ENCODE measurements around the gene SHANK3.
A peak's percentile ranks its signal among the peaks of the same experiment; 100 is the strongest.
"Not testable (repeated sequence)": the region's sequence is repeated elsewhere in the genome, so short reads cannot be mapped to it uniquely, and the experiment has no call there.

Gene SHANK3

DNA sequence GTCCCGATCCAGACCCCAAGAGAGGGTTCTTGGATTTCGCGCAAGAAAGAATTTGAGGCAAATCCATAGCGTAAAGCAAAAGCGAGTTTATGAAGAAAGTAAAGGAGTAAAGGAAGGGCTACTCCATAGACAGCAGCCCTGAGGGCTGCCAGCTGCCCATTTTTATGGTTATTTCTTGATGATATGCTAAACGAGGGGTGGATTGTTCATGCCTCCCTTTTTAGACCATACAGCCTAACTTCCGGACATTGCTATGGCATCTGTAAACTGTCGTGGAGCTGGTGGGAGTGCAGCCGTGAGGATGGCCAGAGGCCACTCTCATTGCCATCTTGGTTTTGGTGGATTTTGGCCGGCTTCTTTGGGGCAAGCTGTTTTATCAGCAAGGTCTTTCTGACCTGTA, 19.4 kb upstream of the SHANK3 start:
- DNase-seq (ENCODE audit: low read depth in 3 of 3) = no peak

DNA sequence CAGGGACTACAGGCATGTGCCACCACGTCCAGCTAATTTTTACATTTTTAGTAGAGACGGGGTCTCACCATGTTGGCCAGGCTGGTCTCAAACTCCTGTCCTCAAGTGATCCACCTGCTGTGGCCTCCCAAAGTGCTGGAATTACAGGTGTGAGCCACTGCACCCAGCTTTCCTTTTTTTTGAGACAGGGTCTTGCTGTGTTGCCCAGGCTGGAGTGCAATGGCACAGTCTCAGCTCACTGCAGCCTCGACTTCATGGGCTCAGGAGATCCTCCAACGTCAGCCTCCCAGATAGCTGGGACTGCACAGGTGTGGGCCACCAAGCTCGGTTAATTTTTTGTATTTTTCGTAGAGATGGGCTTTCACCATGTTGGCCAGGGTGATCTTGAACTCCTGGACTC, 18.0 kb upstream of the SHANK3 start:
- not testable (repeated sequence) for DNase-seq (ENCODE audit: low read depth in 3 of 3)

- DNase-seq (ENCODE audit: low read depth in 3 of 3) = no peak
Observed at GRCh38 chr22:50656122-50657070, 16.2 kb upstream of the SHANK3 start.

- DNase-seq (ENCODE audit: low read depth in 3 of 3) = no peak
Observed at GRCh38 chr22:50657925-50658324, 14.7 kb upstream of the SHANK3 start.

GRCh38 chr22:50659711-50660110, 12.9 kb upstream of the SHANK3 start:
- DNase-seq (ENCODE audit: low read depth in 3 of 3) = not testable (repeated sequence)

GRCh38 chr22:50660306-50660705, 12.3 kb upstream of the SHANK3 start:
- no peak for DNase-seq (ENCODE audit: low read depth in 3 of 3)

GRCh38 chr22:50665212-50665611, 7.4 kb upstream of the SHANK3 start:
- DNase-seq (ENCODE audit: low read depth in 3 of 3) = no peak

GRCh38 chr22:50665738-50666137, 6.9 kb upstream of the SHANK3 start:
- no peak for DNase-seq (ENCODE audit: low read depth in 3 of 3)

DNA sequence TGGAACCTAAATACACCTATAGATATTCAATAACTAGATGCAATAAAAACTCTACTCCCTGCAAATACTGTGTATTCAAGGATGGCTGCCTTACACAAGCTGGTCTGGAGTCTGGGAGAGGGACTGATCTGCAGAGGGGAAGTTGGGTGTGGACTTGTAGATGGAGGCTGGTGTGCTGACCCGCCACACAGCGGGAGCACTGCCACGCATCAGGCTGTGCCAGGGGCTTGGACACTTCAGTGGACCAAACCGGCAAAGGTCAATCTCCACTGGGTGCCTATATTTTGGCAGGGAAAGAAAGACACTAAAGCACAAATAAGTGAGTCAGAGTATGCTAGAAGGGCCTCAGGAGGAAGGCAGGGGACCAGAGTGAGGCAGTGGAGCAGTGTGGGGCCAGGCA, 2.1 kb upstream of the SHANK3 start:
- DNase-seq (ENCODE audit: low read depth in 3 of 3) = no peak

DNA sequence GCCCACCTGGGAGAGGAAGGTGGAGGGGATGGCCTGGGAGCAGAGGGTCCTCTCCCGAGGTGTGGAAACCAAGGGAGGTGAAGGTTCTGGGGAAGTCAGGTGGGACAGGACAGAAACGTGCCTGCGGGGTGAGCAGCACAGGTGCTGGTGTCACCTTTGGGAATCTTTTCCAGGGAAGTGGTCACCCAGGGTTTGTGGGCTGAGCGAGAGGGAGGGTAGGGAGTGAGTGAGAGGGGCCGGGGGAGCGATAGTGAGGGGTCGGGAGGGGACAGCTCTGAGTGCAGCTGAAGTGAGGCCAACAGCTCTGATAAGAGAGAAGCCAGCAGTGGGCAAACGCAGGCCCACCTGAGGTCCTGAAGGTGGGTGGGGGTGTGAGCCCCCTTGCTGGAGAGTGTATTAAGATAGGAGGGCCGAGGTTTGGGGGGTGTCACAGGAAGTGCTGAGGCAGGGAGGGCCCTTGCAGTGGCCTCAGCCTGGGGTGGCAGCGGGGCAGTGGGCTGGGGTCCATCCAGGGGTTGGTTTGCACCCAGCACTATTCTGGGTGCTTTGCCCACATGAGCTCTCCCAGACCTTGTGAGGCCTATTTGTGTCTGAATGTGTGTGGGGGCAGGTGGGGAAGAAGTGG, 1.6 kb upstream of the SHANK3 start:
- no peak for DNase-seq (ENCODE audit: low read depth in 3 of 3)

DNA sequence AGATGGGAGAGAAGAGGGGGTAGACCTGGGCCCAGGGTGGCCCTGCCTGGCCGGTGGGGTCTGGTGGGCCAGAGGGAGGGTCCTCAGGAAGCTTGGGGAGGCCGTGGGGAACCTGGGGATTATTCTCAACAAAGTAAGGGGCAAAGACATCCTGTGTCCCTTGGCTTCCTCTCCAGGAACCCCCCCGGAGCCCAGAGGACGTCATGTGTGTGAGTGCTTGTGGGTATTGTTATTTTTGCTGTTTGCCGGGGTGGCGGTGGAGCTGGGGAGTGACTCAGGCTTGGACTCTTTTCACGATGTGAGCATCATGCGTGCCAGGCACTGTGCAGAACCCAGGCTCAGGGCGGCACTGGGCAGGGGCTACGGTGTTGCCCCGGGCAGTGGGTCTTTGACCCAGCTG, 982 bp upstream of the SHANK3 start:
- DNase-seq (ENCODE audit: low read depth in 3 of 3) = no peak

DNA sequence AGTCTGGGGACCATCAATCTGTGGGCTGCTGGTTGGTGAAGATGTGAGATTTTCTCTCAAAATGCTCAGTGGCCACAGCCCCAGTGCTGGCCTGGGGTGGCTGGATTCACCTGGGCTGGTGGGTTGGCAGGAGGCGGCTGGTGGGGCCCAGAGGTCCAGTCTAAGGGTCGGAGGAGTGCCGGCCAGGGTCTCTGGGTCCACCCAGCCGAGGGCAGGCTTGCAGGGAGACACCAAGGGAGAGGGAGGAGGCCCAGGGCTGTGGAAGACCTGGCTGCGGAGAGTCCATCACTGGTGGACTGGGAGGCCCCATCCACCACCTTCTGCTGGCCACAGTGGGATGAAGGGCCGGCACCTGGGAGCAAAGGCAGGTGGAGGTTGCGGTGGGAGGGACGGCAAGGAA, 582 bp upstream of the SHANK3 start:
- no peak for DNase-seq (ENCODE audit: low read depth in 3 of 3)

DNA sequence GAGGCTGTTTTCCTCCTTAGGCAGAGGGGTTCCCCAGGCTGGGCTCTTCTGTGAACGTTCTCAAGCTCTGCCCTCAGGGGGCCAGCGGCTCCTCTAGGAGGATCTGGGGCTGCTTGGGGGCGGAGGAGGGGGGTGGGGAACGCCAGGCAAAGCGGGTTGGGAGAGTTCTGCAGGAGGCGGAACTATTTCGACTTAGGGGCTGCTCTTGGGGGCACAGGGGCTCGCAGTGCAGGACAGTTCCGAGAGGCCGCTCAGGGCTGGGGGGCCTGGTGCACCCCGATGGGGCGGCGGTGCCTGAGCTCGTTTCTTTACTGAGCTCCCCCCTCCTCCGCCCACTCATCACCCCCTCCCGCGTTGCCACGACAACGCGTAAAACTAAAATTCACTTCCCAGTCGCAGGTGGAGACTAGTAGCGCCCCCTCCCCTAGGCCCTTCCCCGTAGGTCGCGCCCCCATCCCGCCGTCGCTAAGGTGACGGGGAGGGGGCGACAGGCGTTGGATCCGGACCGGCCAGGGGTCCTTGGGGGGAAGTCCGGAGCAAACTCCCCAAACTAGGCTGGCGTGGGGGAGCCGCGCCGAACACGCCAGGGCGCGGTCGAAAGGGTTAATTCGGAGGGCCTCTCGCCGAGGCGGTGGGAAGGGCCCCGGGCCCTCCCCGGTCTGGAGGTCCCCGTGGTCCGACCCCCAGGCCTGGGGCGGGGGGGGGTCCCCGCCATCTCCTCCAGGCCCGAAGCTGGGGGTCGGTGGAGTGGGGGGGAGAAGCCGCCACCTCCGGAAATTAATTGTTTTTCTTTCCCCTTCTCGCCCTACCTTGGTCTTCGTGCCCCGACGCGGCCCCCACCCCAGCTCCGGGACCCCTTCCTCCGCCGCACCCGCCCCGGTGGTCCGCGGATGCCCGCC, 857 bp downstream of the SHANK3 start:
- peak in 1 of 3 experiments; percentile 27 for DNase-seq (ENCODE audit: low read depth in 3 of 3)

DNA sequence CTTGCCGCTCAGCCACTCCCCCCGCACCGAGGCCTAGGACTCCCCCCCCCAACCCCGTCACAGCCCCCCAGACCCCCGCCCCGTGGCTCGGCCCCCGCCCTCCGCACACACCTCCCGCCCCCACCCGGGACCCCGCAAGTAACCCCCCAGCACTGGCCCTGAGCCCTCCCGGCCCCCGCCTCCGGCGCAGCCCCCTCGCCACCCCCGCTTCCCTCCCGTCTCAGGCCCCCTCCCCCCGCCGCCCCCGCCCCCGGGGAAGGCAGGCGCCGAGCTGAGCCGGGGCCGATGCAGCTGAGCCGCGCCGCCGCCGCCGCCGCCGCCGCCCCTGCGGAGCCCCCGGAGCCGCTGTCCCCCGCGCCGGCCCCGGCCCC, 1.5 kb downstream of the SHANK3 start:
- peak in 1 of 3 experiments; percentile 13 for DNase-seq (ENCODE audit: low read depth in 3 of 3)

- peak in 1 of 3 experiments; percentile 14 for DNase-seq (ENCODE audit: low read depth in 3 of 3)
Observed at GRCh38 chr22:50674606-50675552, 2.3 kb downstream of the SHANK3 start.

DNA sequence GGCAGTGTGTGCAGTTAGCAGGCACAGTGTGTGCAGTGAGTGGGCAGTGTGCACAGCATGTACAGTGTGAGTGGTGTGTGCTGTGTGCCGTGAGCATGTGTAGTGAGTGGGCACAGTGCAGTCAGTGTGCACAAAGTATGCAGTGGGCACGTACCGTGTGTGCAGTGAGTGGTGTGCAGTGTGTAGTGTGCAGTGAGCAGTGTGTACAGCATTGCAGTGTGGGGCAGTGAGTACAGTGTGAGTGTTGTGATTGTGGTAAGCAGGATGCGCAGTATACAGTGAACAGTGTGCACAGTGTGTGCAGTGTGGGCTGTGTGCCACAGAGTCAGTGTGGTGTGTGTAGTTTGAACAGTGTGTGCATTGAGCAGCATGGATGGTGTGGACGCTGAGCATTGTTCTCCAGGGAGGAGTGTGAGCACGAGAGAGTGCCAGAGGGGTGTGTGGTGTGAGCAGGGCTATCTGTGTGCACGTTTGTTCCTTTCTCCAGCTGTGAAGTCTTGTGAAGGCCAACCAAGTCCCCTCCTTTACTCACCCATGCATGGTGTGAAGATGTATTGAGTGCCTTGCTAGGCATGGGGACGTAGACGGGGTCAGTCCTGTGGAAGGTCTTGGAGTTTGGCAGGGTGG, 3.0 kb downstream of the SHANK3 start:
- DNase-seq (ENCODE audit: low read depth in 3 of 3) = no peak

DNA sequence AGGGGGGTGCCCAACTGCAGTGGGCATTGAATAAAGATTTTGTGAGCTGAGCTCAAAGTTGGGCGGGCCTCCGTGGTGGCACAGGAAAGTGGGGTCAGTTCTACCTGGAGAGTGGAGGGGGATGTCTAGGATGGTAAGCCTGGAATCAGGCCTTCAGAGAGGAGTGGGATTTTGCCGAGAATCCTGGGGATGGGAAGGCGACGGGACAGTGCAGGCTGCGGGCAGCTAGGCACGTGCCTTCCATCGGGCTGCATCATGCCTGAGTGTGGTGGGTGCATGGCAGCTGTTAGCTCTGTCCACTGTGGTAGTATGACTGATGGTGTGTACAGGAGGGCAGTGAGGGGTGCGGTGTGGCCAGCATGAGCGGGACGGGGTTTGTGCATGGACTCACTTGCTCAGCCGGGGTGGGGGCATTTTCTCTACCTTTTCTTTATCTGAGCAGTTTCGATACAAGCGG, 3.6 kb downstream of the SHANK3 start:
- DNase-seq (ENCODE audit: low read depth in 3 of 3) = no peak

- DNase-seq (ENCODE audit: low read depth in 3 of 3) = no peak
Observed at GRCh38 chr22:50676661-50677492, 4.3 kb downstream of the SHANK3 start.

DNA sequence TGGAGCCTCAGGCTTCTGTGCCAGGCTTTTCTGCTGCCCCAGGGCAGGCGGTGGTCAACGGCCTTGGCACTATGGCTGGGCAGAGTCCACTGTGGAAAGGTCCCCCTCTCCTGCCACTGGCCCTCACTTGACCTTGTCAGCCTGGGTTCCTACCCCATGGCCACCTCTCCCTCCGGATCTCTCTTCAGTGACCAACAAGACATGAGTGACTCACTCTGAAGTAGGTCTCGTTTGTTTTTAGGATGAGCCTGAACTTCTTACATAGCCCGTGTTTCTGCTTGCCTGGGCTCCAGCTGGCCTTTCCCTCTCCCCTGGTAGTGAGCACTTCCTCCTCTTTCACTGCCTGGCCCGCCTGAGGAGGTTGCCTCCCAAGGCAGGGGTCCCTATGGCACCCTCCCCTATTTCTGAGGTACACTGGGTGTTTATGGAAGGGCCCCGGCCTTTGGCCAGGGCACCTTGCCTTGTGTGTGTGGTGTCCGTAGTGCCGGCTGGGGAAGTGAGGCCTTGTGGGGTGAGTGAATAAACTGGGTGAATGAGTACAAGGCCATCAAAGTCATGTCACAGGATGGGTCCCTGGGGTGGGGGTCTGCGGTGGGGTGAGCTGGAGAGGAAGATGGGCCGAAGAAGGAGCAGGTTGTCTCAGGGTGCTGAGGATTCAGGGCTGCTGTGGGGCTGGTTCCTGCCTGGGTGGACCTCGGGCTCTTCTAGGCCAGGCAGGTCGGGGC, 5.0 kb downstream of the SHANK3 start:
- no peak for DNase-seq (ENCODE audit: low read depth in 3 of 3)
